Measurements from ENCODE around the gene MACROH2A2.

GRCh38 chr10:70119623-70120022 lies 67.0 kb downstream of the MACROH2A2 start:
- TF ChIP-seq POLR2A (IDR thresholded peaks at IDR 0.05; ENCODE audit: low read depth, low read length), result no peak
- no peak for TF ChIP-seq POLR2AphosphoS5 (IDR thresholded peaks at IDR 0.05; ENCODE audit: low read depth, low read length)
